ENCODE data around the gene PTPN9.
"Not testable (repeated sequence)": the region's sequence is repeated elsewhere in the genome, so short reads cannot be mapped to it uniquely, and the experiment has no call there.

The PTPN9 gene

DNA sequence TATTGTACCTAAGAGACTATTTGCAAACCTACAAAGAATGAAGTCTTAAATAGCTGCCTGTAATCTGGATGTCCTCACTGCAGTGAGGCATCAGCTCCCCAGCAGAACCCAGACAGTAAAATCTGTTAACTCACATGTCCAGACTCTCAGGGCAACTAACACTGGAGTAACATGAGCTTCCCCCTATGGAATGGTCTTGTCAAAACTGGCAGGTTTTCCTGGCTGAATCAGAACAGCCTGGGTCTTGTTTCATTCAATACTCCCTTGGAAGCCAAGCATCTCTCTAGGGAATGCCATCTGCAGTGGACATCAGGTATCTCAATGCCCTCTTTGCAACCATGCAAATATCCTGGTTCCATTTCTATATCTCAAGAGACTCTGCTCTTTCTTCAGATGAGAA lies 24.4 kb downstream of the PTPN9 start:
- DNase-seq (ENCODE audit: extremely low read depth, low read depth) = no peak
- TF ChIP-seq, protein P1, sequence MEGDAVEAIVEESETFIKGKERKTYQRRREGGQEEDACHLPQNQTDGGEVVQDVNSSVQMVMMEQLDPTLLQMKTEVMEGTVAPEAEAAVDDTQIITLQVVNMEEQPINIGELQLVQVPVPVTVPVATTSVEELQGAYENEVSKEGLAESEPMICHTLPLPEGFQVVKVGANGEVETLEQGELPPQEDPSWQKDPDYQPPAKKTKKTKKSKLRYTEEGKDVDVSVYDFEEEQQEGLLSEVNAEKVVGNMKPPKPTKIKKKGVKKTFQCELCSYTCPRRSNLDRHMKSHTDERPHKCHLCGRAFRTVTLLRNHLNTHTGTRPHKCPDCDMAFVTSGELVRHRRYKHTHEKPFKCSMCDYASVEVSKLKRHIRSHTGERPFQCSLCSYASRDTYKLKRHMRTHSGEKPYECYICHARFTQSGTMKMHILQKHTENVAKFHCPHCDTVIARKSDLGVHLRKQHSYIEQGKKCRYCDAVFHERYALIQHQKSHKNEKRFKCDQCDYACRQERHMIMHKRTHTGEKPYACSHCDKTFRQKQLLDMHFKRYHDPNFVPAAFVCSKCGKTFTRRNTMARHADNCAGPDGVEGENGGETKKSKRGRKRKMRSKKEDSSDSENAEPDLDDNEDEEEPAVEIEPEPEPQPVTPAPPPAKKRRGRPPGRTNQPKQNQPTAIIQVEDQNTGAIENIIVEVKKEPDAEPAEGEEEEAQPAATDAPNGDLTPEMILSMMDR (IDR thresholded peaks at IDR 0.05; ENCODE audit: low read depth, low read length) = no peak

DNA sequence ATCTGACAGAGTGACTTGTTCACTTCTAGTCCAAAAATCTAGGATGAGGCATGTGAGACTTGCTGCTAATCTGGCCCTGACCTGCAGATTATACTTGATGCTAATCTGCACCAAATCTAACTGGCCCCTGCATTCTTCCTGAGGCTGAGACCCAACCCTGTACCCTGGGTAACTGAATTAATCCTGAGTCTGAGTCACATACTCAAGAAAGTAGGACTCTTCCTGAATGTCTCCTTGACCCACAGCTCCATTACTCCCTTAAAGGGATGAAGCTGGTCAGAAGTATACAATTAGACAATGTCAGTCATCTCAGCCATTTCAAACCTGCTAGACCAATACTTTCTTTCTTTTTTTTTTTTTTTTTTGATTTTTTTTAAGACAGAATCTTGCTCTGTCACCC lies 25.5 kb downstream of the PTPN9 start:
- TF ChIP-seq, protein P1 (IDR thresholded peaks at IDR 0.05; ENCODE audit: low read depth, low read length) = no peak
- no peak for DNase-seq (ENCODE audit: extremely low read depth, low read depth)

DNA sequence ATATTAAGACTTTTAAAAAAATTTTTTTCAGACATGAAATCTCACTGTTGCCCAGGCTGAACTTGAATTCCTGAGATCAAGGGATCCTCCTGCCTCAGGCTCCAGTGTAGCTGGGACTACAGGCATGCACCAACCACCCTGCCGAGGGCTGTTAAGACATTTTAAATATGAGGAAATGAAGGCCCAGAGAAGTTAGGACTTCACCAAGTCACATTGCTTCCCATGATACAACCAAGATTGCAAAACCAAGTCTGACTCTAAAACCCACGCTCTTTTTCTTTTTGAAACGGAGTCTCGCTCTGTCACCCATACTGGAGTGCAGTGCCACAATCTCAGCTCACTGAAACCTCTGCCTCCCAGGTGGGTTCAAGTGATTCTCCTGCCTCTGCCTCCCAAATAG lies 28.0 kb downstream of the PTPN9 start:
- DNase-seq (ENCODE audit: extremely low read depth, low read depth) = no peak
- TF ChIP-seq, protein P1 (IDR thresholded peaks at IDR 0.05; ENCODE audit: low read depth, low read length) = no peak

DNA sequence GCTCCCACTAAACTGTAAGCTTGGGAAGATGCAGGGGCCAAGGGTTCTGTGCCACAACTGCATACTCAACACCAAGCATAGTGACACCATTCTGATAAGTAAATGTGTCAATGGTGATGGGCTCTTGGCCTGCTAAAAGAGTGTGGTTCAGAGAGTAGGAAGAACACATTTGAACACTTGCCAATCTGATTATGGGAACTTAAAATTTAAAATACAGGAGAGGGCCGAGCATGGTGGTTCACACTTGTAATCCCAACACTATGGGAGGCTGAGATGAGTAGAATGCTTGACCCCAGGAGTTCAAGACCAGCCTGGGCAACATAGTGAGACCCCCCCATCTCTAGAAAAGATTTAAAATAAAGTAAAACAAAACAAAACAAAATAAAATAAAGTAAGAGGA lies 34.1 kb downstream of the PTPN9 start:
- TF ChIP-seq, protein P1 (IDR thresholded peaks at IDR 0.05; ENCODE audit: low read depth, low read length) = no peak
- no peak for DNase-seq (ENCODE audit: extremely low read depth, low read depth)

DNA sequence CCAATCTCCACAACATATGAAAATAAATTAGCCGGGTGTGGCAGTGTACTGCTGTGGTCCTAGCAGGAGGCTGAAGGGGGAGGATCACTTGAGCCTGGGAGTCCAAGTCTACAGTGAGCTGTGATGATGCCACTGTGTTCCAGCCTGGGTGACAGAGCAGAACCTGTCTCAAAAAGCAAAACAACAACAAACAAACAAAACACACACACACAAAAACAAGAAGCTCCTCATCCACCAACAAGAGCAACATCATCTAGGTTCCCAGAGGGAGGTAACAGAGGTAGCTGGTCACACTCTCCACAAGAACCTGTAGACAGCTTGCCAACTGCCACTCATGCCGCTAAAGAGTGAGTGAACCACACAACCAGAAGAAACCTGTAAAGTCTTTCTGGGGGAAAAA lies 34.8 kb downstream of the PTPN9 start:
- no peak for DNase-seq (ENCODE audit: extremely low read depth, low read depth)
- TF ChIP-seq, protein P1 (IDR thresholded peaks at IDR 0.05; ENCODE audit: low read depth, low read length) = no peak

DNA sequence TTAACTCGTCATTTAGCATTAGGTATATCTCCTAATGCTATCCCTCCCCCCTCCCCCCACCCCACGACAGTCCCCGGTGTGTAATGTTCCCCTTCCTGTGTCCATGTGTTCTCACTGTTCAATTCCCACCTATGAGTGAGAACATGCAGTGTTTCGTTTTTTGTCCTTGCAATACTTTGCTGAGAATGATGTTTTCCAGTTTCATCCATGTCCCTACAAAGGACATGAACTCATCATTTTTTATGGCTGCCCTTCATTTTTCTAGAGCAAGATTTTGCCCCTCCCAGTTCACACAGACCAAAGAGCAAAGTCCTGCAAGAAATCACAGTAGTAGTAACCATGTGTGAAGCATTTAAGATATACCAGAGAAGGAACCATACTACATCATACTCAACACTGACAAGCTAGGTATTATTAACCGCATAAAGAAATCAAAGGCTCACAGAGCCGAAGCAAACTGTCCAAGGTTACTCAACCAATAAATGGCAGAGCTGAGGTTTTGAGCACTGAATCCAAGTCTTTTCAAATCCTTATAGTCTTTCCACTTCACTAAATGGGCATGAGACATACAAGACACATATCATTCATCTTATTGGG lies 36.1 kb downstream of the PTPN9 start:
- DNase-seq (ENCODE audit: extremely low read depth, low read depth) = not testable (repeated sequence)

DNA sequence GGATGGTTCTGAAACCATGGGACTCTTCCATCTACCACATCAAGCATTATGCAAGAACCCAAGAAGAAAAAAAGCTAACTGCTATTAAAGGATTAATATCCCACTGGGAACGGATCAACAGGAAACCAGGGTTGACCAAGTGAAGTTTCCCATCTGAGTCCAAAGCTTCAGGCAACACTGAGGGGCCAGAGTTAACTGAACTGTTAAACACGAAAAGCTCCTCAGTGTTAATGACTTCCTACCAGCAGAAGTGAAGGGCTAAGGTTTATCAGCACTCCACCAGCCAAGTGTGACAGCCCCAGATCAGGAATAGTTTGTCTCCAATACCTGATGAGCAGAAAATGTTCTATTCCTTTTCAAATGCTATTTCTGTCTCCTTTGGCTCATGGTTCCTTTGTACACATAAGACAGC lies 36.7 kb downstream of the PTPN9 start:
- no peak for DNase-seq (ENCODE audit: extremely low read depth, low read depth)
- TF ChIP-seq, protein P1 (IDR thresholded peaks at IDR 0.05; ENCODE audit: low read depth, low read length) = no peak

DNA sequence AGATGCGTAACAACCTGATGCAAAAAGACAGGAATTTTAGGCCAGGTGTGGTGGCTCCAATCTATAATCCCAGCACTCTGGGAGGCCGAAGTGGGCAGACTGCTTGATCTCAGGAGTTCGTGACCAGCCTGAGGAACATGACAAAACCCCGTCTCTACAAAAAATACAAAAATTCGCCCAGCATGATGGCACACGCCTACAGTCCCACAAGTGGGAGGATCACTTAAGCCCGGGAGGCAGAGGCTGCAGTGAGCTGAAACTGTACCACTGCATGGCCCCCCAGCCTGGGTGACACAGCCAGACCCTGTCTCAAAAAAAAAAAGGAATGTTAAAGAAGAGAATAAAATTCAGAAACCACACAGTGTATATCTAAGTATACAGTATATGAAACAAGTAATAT lies 40.7 kb downstream of the PTPN9 start:
- TF ChIP-seq, protein P1 (IDR thresholded peaks at IDR 0.05; ENCODE audit: low read depth, low read length) = no peak
- DNase-seq (ENCODE audit: extremely low read depth, low read depth) = no peak

All from AG09319 (cell line).